Mesodermal cell (in vitro differentiated cells): ENCODE data around the gene KCNT1.

Experiments used
- H3K27ac ChIP-seq: 2 replicates; pipeline ENCODE4 v1.7.0; 2013; ENCODE audit warnings: mild to moderate bottlenecking, low read depth, low read length, moderate library complexity; ENCODE audit not compliant: severe bottlenecking
- H3K36me3 ChIP-seq: 2 replicates; pipeline ENCODE4 v1.7.1; 2013; ENCODE audit warnings: mild to moderate bottlenecking, low read length, moderate library complexity; ENCODE audit not compliant: control insufficient read depth, insufficient read depth
- H3K4me1 ChIP-seq: one replicate; pipeline ENCODE4 v1.7.1; 2013; ENCODE audit warnings: mild to moderate bottlenecking, low read length; ENCODE audit not compliant: insufficient read depth, control insufficient read depth, poor library complexity, severe bottlenecking
- H3K4me3 ChIP-seq: 2 replicates; pipeline ENCODE4 v1.7.0; 2013; ENCODE audit warnings: low read length, control low read depth, mild to moderate bottlenecking; ENCODE audit not compliant: insufficient read depth, poor library complexity, severe bottlenecking; ENCODE audit errors: extremely low read depth
- H3K9me3 ChIP-seq: 2 replicates; pipeline ENCODE4 v1.7.1; 2013; ENCODE audit warnings: mild to moderate bottlenecking, low read length, moderate library complexity; ENCODE audit not compliant: control insufficient read depth
- WGBS, 2 experiments: methylation state at CpG; one replicate each; pipeline ENCODE4 v1.1.5; 2013; ENCODE audit warnings: missing lambda C conversion rate in 2 of 2; ENCODE audit not compliant: insufficient coverage in 2 of 2; 5-methylcytosine and 5-hydroxymethylcytosine counted together

Gene KCNT1

GRCh38 chr9:135774794-135775525 lies 73.0 kb downstream of the KCNT1 start:
- WGBS, 2 experiments: 86 to 93% methylated on average over 22 of the region's 24 CpGs
- no peak overlapping the region for H3K27ac ChIP-seq
- H3K4me3 ChIP-seq: no peak overlapping the region

GRCh38 chr9:135775911-135776310 lies 73.9 kb downstream of the KCNT1 start:
- H3K27ac ChIP-seq: no peak overlapping the region
- no peak overlapping the region for H3K4me3 ChIP-seq

More at GRCh38 chr9:135774794-135775525, 73.0 kb downstream of the KCNT1 start:
- H3K36me3 ChIP-seq: no peaks in the 10 kb centered on the region
- H3K9me3 ChIP-seq: no peaks in the 10 kb centered on the region
- H3K4me1 ChIP-seq: no peaks in the 10 kb centered on the region

DNA sequence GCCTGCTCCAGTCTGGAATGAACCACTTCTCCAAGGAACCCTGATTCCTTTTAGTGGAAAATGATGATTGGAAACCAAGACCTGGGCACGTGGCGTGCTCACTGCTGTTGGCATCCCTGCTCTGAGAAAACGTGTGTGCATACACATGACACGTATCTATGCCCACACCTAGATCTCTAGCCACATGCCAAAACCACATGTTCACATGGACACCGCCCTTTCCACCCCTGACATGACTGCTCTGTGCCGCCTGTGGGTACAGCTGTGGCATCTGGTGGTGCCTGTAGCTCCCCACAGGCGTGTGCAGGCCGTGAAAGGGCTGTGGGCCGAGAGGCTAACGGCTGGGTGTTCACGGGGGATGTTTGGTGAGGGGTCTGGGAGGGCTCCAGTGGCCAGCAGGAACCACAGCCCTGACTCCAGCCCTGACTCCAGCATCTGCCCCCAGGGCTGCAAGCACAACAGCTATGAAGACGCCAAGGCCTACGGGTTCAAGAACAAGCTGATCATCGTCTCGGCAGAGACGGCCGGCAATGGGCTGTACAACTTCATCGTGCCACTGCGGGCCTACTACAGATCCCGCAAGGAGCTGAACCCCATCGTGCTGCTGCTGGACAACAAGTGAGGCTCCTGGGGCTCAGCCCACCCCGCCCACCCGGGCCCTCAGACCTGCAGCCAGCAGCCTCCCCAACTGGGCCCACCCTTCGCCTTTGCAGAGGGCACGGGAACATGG lies 75.1 kb downstream of the KCNT1 start:
- Histone ChIP-seq H3K36me3 (no peaks in the 10 kb centered on the region), H3K4me3 (no peak overlapping the region), H3K4me1 (no peaks in the 10 kb centered on the region), H3K9me3 (no peaks in the 10 kb centered on the region), H3K27ac (no peak overlapping the region)
- WGBS, 2 experiments: 85 to 91% methylated on average over 20 of the region's 25 CpGs

More at GRCh38 chr9:135775911-135776310, 73.9 kb downstream of the KCNT1 start:
- H3K36me3 ChIP-seq: no peaks in the 10 kb centered on the region
- H3K9me3 ChIP-seq: no peaks in the 10 kb centered on the region
- WGBS, 2 experiments: 89 to 94% methylated on average over 2 to 4 of the region's 7 CpGs
- H3K4me1 ChIP-seq: no peaks in the 10 kb centered on the region

GRCh38 chr9:135777623-135778177 lies 75.7 kb downstream of the KCNT1 start:
- no peaks in the 10 kb centered on the region for H3K36me3 ChIP-seq
- no peaks in the 10 kb centered on the region for H3K9me3 ChIP-seq
- H3K27ac ChIP-seq: no peak overlapping the region
- no peak overlapping the region for H3K4me3 ChIP-seq
- no peaks in the 10 kb centered on the region for H3K4me1 ChIP-seq

- 90 to 96% methylated on average over 7 to 9 of the region's 19 CpGs for WGBS, 2 experiments
- Histone ChIP-seq H3K27ac (no peak overlapping the region), H3K4me1 (no peaks in the 10 kb centered on the region), H3K36me3 (no peaks in the 10 kb centered on the region), H3K9me3 (no peaks in the 10 kb centered on the region), H3K4me3 (no peak overlapping the region)
These were observed 76.4 kb downstream of the KCNT1 start for GRCh38 chr9:135778421-135778820.

DNA sequence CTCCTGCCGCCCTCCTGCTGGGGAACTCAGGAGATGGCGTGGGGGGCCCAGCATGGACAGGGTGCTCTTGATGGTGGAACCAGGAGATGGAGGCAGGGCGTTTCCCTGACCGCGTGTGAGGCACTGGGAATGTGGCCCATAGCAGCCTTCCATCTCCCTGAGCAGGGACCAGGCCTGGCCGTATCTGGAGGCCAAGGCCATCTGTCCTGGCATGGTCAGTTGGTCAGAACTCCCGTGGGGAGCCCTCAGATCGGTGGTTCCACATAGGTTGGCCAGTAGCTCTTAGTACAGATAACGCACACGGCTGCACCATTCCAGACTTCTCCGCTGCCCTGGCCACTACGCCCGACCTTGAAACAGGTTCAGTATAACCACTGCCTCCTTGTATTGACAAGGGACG lies 77.6 kb downstream of the KCNT1 start:
- H3K4me1 ChIP-seq: no peaks in the 10 kb centered on the region
- H3K9me3 ChIP-seq: no peaks in the 10 kb centered on the region
- 92 to 94% methylated on average over 14 of the region's 14 CpGs for WGBS, 2 experiments
- no peak overlapping the region for H3K27ac ChIP-seq
- no peaks in the 10 kb centered on the region for H3K36me3 ChIP-seq
- H3K4me3 ChIP-seq: no peak overlapping the region

DNA sequence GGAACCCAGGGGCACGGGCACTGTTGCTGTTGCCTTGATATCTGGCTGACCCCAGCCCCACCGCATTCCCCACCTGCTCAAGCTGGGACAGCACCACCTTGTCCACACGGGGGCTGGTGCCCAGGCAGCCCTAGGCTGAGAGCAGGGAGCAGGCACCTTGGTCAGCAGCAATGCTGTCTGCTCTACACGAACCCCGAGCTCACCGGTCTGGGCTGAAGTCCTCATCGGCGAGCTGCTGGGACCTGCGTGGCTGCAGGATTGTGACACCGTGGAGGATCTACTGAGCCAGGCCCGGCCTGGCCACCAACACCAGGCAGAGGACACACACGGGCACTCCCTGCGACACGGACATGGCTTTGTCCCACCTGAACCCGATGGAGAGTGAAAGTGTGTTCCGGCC lies 78.1 kb downstream of the KCNT1 start:
- Histone ChIP-seq H3K27ac (no peak overlapping the region), H3K9me3 (no peaks in the 10 kb centered on the region), H3K4me3 (no peak overlapping the region), H3K36me3 (no peaks in the 10 kb centered on the region), H3K4me1 (no peaks in the 10 kb centered on the region)
- 90 to 93% methylated on average over 15 to 16 of the region's 16 CpGs for WGBS, 2 experiments

DNA sequence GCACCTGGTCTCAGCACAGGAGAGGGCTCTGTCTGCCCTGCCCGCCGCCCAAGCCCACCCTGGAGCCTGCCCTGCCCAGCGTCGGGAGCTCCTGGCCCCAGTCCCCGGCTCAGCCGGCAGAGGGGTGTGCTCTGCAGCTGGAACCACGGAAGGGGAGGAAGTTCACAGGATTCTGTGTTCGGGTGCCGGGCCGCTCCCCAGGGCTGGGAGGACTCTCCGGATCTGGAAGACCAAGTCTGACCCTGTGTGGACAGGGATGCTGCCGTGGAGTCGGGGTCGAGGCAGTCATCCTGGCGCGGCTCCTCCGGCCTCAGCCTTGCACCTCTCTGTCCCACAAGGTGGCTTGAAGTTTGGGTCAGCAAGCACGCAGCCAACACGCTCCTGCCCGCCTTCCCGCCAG lies 78.6 kb downstream of the KCNT1 start:
- H3K9me3 ChIP-seq: no peaks in the 10 kb centered on the region
- H3K36me3 ChIP-seq: no peaks in the 10 kb centered on the region
- H3K4me3 ChIP-seq: no peak overlapping the region
- H3K4me1 ChIP-seq: no peaks in the 10 kb centered on the region
- WGBS, 2 experiments: 90 to 91% methylated on average over 21 of the region's 21 CpGs
- no peak overlapping the region for H3K27ac ChIP-seq

DNA sequence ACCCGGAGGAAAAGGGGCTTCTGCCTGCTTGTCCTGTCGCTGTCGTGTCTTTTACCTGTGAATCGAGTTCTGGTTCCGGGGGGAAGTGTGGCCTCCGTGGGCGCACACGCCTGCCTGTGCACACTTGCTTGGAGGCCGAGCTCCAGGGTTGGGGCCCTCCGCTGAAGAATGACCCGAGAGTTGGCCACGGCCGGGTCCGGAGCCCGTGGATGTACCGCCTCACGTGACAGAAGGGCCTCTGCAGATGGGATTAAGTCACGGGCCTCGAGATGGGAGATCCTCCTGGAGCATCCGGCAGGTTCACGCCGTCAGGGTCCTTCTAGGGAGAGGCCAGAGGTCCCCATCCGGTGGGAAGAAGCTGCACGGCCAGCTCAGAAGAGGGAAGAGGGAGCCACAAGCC lies 81.0 kb downstream of the KCNT1 start:
- WGBS, 2 experiments: 95 to 96% methylated on average over 24 of the region's 24 CpGs
- no peak overlapping the region for H3K4me3 ChIP-seq
- no peaks in the 10 kb centered on the region for H3K4me1 ChIP-seq
- H3K27ac ChIP-seq: no peak overlapping the region
- no peaks in the 10 kb centered on the region for H3K9me3 ChIP-seq
- H3K36me3 ChIP-seq: no peaks in the 10 kb centered on the region

- no peak overlapping the region for H3K27ac ChIP-seq
- no peaks in the 10 kb centered on the region for H3K9me3 ChIP-seq
- H3K36me3 ChIP-seq: no peaks in the 10 kb centered on the region
- no peaks in the 10 kb centered on the region for H3K4me1 ChIP-seq
- WGBS, 2 experiments: 90% methylated on average over 21 to 25 of the region's 30 CpGs
- no peak overlapping the region for H3K4me3 ChIP-seq
These were observed 81.7 kb downstream of the KCNT1 start for GRCh38 chr9:135783540-135784245.
